Caki2 (cell line): Measurements from ENCODE around the gene DENND2D. TPM values are rescaled to one million over a fixed set of nuclear protein-coding genes. Genes with fewer than 3 reads are reported as not detected.

Experiments used
- DNase-seq: peaks from one replicate; pipeline ENCODE4 v3.0.0-alpha.2; 2015; ENCODE audit warnings: low read depth
- in situ Hi-C: cut with HindIII; loops from 2 replicates; pipeline ENCODE4 v1.10.0; 2016; ENCODE audit warnings: low sequenced_read_pairs, low pct_unique_long_range_greater_than_20kb, mixed read lengths
- total RNA-seq: library from RNA; depleted of rRNA; stranded (reverse); fragments of >200 nt; shearing (Covaris generic); gene quantifications from 2 replicates; pipeline ENCODE4 v1.2.3, GENCODE V29; 2014; ENCODE audit warnings: low replicate concordance

DENND2D gene
- total RNA-seq, 1 experiment from 2014 or later = 17.1 TPM

GRCh38 chr1:111192658-111193519 lies 7.6 kb downstream of the DENND2D start:
- in situ Hi-C loops = no loop called here
- DNase-seq = no peak

GRCh38 chr1:111192074-111192473 lies 8.4 kb downstream of the DENND2D start:
- in situ Hi-C loops = no loop called here
- DNase-seq = no peak

- no peak for DNase-seq
- in situ Hi-C loops = no loop called here
These were observed 8.9 kb downstream of the DENND2D start for GRCh38 chr1:111191496-111191895.

- in situ Hi-C loops = no loop called here
- no peak for DNase-seq
These were observed 9.5 kb downstream of the DENND2D start for GRCh38 chr1:111190931-111191451.

GRCh38 chr1:111184663-111185062 lies 15.8 kb downstream of the DENND2D start:
- in situ Hi-C loops = no loop called here

GRCh38 chr1:111183308-111184069 lies 17.0 kb downstream of the DENND2D start:
- no peak for DNase-seq
- in situ Hi-C loops = no loop called here

More at GRCh38 chr1:111184663-111185062, 15.8 kb downstream of the DENND2D start:
- DNase-seq = no peak

GRCh38 chr1:111182052-111182451 lies 18.4 kb downstream of the DENND2D start:
- in situ Hi-C loops = no loop called here
- DNase-seq = no peak

GRCh38 chr1:111179968-111180533 lies 20.4 kb downstream of the DENND2D start:
- in situ Hi-C loops = no loop called here

GRCh38 chr1:111176678-111177077 lies 23.8 kb downstream of the DENND2D start:
- in situ Hi-C loops = no loop called here
- DNase-seq = no peak

More at GRCh38 chr1:111179968-111180533, 20.4 kb downstream of the DENND2D start:
- DNase-seq = no peak

- no peak for DNase-seq
- in situ Hi-C loops = no loop called here
These were observed 25.1 kb downstream of the DENND2D start for GRCh38 chr1:111175349-111175748.

GRCh38 chr1:111174070-111174469 lies 26.4 kb downstream of the DENND2D start:
- DNase-seq = no peak
- in situ Hi-C loops = no loop called here

GRCh38 chr1:111172463-111172862 lies 28.0 kb downstream of the DENND2D start:
- in situ Hi-C loops = no loop called here
- DNase-seq = no peak

GRCh38 chr1:111164151-111164550 lies 36.3 kb downstream of the DENND2D start:
- in situ Hi-C loops = no loop called here
- no peak for DNase-seq

- in situ Hi-C loops = no loop called here
- no peak for DNase-seq
These were observed 37.1 kb downstream of the DENND2D start for GRCh38 chr1:111163363-111163762.

GRCh38 chr1:111162488-111162880 lies 38.0 kb downstream of the DENND2D start:
- no peak for DNase-seq
- in situ Hi-C loops = no loop called here

- in situ Hi-C loops = no loop called here
- DNase-seq = no peak
These were observed 38.5 kb downstream of the DENND2D start for GRCh38 chr1:111161843-111162487.

- in situ Hi-C loops = no loop called here
- DNase-seq = no peak
These were observed 43.0 kb downstream of the DENND2D start for GRCh38 chr1:111157431-111157830.
